Suppressor macrophage treated with lipopolysaccharide for 1 hour (primary cell): ENCODE data around the gene SYT1.
A peak's percentile ranks its signal among the peaks of the same experiment; 100 is the strongest.

ENCODE experiments used
- DNase-seq, 3 donors: peaks; one replicate each; pipeline ENCODE4 v3.0.0-alpha.2; 2020 to 2022

Gene SYT1

DNA sequence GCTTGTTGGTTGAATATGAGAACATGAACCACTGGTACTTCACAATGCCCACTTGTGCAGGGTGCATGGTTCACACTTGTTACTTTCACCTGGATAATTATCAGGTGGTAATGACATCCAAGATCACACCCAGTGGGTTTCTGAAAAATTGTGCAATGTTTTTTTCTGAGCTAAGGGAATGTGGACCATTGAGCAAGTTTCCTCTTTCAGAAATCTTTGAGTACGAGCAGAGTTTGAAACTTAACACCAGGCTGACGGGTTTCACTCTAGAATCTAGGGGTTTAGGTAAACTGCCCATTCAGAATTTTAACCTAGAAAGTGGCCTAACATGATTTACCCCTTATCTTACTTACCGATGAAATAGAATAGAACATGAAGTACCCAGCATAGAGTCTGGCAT is 436.6 kb downstream of the SYT1 start:
- DNase-seq = no peak

DNA sequence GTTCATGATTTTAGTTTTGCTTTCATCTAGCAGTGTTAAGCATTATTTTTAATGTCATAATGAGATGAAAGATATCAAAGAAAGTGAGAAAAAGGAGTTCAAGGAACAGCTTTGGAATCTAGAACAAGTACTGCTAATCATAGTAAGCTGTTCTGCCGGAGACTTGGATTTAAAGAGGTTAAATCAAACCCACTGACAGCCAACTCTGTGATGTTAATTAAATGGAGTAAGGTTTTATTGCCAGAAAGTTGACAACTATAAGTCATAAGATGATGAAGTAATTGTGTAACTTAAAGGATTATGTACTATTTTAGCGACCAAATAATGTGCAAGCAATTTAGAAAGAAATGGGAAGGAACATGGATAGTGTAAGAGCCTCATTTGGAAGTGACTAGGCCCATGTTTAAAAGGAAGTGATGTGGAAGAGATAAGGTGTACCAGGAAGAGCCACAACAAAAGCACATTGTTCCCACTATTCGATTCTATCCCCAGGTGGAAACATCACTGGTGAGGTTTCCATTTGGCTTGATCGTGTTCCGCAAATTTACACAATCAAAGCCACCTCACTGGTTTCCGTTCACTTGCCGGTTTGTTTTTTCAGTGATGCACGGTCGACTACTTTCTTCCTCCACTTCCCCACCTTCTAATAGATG is 437.7 kb downstream of the SYT1 start:
- no peak for DNase-seq

DNA sequence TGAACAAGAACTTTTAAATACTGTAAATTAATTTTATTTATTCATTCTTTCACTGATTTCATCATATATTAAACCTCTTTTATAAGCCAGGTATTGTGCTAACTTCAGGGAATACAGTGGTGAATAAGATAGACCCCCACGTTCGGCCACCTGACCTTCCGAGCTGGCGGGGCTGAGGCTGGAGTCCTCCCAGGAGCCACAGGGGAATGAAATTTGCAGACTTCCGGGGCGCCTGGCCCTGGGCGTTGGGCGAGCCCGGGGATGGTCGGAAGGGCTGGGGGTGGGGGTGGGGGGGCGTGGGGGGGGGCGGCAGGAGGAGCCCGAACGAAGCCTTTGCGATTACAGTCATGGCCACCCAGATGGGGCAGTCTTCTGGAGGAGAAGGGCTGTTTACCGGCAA is 442.8 kb downstream of the SYT1 start:
- DNase-seq = no peak

DNA sequence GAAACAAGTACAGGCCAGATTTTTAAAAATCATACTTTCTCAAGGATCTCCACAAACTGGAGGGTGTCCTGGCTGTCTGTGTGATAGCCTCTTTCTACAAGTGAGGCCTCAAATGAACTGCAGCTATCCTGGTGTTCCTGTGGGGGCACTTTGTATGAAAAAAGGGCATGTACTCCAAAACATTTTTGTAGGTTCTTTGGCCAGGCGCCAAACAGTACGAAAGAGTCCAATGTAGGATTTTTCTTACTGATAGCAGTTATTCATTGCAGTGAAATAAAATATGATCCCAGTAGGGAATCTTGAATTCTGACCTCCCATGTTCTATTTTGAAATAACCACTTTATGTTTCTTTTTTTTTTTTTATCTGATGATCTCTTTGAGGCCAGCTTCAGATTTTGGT is 444.5 kb downstream of the SYT1 start:
- no peak for DNase-seq

DNA sequence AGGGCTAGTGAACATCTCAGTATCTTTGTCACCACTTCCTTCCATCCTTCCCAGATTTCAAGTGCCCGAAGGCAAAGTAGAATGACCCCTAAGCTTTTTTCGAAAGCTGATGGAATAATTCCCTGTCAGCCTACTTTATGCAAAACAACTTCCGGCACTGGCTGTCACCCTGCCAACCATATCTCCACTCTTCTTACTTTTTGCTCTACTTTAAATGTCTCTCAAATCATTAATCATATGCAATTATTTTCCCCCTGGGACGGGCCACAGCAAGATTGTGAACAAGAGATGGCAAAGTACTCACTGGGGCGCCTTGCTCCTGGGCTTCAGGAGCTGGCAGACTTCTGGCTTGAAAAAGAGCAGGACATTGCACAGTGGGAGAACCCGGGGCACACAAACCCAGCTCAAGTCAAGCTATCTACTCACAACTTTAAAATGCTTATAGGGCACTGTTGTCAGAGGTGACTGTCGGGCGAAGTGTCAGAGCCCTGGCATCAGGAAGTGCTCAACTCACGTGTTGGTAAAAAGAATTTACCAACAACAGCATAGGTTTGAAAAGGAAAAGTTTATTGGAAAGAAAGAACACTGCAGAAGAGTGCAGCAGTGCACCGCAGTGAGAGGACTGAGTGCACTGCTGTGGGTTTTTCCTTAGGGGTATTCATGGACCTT is 452.7 kb downstream of the SYT1 start:
- DNase-seq = no peak

DNA sequence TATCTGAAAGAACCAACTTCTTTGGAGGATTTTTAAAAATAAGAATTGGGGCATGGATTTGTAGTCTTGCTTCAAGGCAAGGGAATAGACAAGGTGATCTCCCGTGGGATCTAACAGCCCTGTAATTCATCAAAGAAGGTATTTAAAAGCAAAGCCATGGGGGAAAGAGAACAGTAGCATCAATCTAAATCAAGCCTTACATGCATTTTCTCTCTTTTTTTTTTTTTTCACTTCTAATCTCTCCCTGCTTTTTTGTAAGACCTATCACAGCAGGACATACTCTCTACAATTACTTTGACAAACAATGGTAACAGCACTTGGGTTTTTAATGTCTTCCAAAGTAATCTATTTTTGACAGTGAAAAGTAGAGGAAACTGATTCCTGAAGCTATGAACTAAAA is 458.3 kb downstream of the SYT1 start:
- DNase-seq = no peak

DNA sequence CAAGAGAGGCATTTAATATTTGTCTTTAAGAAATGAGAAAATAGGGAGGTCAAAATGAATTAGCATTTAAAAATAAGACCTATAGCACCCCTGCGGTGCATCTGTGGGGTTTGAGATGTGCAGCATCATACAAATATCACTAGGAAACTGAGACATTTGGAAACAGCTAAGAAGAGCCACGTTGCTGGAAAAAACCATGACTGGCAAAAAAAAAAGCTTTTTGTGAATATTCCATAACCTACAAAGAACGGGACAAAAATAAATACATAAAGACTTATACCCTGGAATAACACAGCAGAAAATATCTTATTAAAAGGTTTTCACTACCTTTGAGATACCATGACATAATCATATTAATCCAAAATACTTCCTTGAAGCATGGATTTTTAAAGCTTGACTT is 460.0 kb downstream of the SYT1 start:
- DNase-seq = no peak

DNA sequence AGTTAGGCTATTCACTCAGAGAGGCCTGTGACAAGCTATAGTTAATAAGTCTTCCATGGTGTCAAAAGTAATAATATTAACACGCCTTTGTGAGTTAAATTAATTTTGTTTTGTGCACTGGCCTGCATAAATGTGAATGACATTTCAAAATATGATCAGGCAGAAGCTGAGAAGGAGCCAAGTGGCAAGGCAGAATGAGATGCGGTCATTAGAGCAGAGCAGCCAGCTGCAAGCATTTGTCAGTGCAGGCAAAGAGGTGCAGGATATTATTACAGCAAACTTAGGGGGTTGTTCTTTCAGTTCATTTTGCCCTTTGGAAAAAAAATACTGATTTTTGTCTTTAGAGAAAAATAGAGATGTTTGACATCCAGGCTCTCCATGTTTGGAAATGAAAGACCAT is 461.6 kb downstream of the SYT1 start:
- no peak for DNase-seq

DNA sequence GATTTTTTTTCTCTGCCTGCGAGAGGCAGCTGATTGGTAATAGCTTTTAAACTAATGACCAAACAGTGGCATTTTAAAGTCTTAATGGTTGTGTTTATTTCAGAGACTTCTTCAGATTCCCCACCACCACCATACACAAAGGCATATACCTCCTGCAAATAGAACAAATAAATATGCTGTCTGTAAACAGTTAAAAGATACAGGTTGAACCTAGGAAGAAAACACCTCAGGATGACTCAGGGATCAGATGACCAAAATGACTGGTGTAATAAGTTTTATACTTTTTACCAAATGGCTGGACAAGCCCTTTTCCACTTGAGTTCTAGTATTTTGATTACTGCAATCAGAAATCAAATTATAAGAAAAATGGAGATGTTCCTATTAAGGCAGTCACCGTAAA is 462.1 kb downstream of the SYT1 start:
- DNase-seq = no peak

DNA sequence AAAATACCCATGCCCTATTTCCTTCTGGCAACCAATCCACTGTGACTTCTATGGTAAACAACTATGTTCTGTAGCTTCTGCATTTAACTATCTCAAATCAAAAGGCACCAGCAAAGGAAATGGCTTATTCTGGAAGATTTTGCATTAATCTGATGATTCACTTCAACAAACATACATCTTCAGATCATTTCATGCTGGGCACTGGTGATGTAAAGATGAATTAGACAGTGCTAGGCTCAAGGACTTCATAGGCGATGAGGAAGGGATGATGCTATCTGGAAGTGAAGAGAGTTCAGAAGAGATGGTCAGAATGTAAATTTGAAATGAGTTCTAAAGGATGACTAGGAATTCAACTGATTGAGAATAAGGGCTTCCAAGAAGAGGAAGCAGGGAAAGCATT is 462.9 kb downstream of the SYT1 start:
- no peak for DNase-seq

DNA sequence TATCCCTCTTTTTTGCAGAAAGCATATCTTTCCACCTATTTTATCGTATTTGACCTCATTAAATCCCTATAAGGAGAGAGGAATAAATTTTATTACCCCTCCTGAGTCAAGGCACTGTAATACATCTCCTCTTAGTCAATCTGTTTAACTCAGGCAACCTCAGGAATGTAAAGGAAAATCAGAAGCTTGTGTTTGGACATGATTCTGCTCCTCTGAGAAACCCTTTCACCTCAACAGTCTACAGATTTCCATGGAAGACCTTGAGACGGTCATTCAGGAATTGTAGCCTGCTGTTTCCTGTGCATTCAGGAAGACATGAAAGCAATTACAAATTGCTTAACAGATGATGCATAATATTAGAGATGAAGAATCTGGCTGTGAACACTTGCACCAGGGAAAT is 465.4 kb downstream of the SYT1 start:
- DNase-seq = no peak

DNA sequence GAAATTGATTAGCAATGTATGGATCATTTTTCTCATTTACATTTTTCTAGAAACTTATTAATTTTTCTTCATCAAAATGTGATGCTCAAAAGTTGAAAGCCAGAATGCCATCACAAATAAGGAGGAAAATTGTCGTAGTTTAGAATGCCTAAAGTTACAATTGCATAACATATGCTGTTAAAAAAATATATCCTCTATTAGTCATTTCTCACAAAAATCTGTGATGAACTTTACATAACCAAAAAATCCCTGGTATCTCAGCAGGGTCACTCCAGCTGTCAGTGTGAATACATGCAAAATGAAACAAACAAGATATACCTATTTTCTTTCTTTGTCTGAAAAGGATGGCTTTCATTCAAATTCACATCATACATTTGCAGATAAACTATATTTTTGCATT is 467.3 kb downstream of the SYT1 start:
- no peak for DNase-seq

DNA sequence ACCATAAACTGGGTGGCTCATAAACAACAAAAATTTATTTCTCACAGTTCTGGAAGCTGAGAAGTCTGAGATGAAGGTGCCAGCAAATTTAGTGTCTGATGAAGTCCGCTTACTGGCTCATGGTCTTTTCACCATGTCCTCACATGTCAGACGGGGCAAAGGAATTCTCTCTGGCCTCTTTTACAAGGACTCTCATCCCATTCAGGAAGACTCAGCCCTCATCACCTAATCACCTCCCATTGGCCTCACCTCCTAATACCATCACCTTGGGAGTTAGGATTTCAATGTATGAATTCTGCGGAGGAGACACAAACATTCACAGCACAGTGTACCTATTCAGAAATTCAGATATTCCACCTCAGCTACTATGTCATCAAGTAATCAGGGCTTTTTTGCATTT is 468.6 kb downstream of the SYT1 start:
- DNase-seq = no peak

DNA sequence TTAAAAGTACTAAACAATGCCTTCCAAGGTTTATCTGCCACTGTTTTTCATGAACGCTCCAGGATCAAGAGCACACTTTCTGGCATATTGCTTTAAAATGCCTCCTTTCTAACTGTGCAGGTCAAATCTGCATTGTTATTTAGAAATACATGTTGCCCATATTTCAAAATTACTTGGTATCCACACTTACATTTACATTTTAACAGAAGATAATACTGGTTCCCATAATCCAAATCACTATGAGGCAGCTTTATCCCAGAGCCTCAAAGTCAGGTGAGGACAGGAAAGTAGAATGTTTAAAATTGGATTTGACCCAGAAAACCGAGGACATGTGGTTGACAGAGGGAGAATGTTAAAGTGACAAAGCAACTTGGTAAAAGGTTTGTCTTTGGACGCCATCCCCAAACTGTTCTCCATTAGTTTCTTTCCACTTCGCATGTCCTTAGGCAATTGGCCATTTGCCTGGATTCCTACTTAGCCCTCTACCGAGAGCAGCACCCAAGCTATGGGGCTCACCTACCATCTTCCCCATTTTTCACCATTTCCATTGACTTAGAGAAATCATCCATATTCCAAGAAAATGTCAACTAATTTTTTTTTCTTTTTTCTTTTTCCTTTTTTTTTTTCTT is 473.2 kb downstream of the SYT1 start:
- no peak for DNase-seq

DNA sequence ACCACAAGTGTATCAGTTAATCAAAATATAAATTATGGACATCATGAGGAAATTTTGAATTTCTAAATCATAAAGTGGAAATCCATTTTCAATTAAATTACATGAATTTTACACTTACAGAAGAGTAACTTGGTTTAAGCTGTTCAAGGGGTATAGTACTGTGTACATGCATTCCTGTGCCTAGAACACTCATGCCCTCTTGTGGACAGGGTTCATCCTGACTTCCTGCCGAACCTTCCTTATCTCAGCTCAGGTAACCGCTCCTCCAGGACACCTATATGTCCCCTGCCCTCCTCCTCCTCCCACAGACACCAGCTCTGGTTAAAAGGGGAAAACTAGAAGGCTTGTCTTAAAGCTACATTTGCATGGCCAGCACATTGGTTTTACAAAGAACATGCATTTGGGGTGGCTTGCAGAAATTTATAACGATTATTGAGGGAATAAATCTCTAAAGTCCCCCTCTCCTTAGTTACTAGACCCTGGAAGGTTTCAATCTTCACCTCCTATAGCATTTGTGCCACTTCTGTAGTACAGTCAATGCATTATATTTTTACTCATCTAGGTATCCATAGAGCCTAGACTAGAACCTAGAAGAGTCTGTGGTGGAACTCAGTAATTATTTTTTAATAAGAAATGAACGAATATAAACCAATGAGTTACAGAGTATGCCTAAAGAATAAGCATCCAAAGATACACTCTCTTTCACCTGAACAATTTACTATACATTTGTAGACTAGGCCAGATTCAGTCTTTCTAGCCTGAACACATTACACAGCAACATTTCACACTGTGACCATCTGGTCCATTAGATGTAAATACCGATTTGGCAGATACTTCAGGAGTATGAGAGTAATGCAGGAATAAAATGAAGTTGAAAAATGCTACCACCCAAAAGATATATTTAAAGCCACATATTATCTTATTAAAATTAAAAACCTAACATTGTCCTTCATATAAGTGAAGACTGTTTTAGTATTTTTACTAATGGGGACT is 480.6 kb downstream of the SYT1 start:
- DNase-seq = peak in 2 of 3 donors; percentile 2

DNA sequence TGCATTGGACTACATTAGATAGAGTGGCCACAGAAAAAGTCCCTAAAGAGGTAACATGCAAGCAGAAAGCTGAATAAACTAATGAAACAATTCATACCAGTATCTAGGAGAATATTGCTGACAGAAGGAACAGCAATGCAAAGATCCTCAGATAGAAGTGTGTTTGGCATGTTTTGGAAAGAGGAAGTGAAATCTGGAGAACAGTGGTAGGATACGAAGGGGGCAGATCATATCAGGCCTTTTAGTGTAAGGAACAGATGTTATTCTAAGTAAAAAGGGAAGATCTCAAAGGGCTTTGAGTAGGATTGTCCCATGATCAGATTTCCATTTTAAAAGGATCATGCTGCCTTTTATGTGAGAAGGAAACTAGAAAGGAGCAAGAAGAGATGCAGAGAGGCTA is 483.3 kb downstream of the SYT1 start:
- DNase-seq = peak; percentile 24 to 41 (median 41)

DNA sequence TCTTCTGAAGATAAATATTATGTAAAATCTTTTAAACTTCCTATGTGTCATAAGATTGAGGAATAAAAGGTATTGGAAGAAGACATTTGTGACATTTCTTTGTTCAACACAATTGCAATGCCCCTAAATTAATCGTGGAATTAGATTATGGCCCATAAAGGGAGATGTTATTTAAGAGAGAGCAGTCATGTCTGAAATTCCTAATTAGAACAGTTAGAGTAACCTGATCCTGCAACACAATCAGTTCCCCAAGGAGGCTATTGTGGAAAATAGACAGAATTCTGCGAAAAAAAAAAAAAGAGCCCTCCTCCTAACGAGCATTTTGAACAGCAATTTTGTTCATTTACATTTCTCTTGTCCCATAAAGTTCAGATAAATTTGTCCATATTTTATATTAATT is 486.7 kb downstream of the SYT1 start:
- DNase-seq = no peak

DNA sequence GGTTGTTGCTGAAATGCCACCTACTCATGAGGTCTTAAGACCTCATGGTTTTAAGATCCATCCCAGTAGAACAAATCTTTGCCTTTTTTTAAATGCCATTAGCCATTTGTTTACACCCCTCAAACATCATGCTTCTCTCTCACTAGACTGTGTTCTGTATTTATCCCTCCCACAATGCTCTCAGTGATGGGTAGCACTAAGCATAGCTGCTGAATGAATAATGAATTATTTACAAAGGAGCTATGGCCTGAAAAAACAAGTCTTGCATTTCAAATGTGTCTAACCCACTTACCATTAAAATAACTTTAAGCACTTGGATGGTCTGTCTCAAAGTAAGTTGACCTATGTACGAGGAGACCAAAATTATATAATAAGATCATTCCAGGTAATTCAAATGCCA is 491.6 kb downstream of the SYT1 start:
- DNase-seq = no peak

DNA sequence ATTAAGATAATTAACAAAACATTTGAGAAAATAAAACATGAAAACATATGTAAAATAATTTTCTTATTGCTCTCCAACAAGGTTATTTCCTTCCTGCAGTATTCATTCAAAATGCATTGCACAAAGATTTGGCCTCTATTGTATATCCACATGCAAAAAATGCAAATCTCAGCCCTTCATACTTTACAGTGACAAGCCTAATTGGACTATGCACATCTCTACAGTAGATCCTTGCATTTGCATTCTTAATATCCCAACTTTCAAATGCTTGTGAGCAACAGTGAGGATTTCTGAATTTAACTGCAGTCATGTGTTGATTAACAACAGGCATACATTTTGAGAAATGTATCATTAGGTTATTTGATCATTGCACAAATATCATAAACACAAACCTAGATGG is 492.5 kb downstream of the SYT1 start:
- no peak for DNase-seq

DNA sequence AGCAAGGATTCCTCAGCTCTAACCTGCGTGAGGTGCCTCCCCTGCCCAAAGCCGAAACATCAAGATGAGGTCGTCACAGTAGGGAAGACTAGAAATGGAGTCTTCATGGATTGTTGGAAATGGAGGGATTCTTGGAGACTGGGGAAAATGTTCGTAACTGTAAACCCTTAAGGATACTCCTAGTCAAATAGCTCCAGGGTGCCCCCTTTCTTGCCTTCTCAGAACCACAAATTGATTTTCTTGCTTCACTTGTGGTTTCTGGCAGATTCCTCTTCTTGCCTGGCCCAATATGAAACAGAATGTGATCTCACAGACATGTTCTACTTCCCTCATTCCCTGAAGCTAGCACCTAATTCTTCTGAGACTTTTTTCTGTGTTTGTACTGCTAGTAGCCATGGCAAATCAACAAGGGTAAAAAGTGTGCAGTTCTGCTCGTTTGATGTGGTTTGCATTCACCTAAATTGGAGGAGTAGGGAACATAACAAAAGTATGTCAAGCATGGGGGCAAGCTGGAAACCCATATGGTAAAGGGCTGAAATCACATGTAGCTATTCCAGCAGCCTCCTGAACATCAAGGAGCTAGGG is 494.2 kb downstream of the SYT1 start:
- DNase-seq = peak in 1 of 3 donors; percentile 20

DNA sequence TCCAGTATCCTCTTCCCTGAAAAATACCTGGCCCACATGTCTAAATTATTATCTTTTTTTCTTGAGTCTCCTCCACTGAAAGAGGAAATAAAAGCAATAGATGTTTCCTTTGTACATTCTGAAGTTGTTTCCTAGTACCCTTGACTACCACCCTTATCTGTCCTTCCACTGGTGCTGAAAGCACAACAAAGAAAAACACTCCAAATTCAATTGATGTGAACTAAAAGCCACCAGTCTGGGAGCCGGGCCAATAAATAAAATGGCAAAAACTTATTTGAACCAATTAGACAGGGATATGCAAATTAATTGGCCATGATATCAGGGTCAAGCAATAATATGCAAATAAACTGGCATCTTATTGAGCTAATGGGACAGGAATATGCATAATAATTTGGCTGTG is 495.7 kb downstream of the SYT1 start:
- no peak for DNase-seq

DNA sequence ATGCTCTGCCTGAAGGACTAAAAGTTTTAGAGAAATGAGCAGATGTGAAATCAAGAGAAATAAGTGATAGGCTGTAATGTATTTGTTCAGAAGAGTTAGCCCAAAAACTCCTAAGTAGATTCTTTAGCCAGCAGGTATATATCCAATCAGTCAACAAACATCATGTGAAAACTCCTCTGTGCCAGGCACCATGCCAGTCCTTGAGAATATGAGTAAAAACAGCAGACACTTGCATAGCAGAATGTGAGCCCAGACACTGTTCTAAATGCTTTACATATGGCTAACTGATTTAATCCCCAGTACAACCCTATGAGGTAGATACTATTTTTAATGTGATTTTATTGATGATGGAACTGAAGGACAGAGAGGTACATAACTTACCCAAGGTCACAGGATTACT is 496.4 kb downstream of the SYT1 start:
- no peak for DNase-seq

DNA sequence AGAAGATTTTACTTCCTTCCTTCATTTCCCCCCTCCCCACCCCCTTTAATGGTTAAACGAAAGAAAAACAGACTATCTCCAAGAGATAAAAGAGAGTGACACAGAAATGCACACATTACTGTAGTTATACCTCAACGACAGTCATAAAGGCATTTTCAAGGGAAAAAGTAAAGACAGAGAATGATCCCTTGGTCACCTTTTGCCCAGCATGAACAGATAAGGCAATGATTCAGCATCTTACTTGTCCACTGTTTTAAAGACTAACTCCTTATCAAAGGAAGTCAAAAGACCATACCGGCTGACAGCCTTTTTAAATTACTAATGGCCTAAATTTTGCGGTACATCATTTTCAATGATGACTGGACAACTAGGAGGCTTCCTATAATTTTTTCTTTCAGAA is 499.6 kb downstream of the SYT1 start:
- no peak for DNase-seq
